Measurements from ENCODE around the gene C3orf20. TPM values are rescaled to one million over a fixed set of nuclear protein-coding genes. Genes with fewer than 3 reads are reported as not detected.
A peak's percentile ranks its signal among the peaks of the same experiment; 100 is the strongest.

C3orf20 gene
- 0.25 and 0.46 TPM in 2 replicates for total RNA-seq (2011; cell fraction: chromatin; rRNA removed; ENCODE audit: low replicate concordance)
- total RNA-seq (2011; cell fraction: nucleolus; rRNA removed), result not detected in 2 replicates
- 0.23 and 0.29 TPM in 2 replicates for total RNA-seq (2011; cell fraction: nucleoplasm; rRNA removed)
- not detected in 2 replicates for total RNA-seq (2014; rRNA removed)
- total RNA-seq (2014; rRNA removed; fragmentation: Illumina TruSeq; extraction: Trizol), result not detected in 2 replicates
- 0.04 TPM in 1 of 2 replicates, not detected in the other for total RNA-seq (2015; rRNA removed; fragmentation: Illumina TruSeq; extraction: Trizol)
- total RNA-seq (2021), result not detected in 2 replicates
- polyA plus RNA-seq (2011; rRNA removed), result 0.15 TPM in 1 of 2 replicates, not detected in the other
- 0.12 TPM in 1 of 2 replicates, not detected in the other for polyA plus RNA-seq (2011; cell fraction: cytosol; rRNA removed)
- 0.04 and 0.08 TPM in 2 replicates for polyA plus RNA-seq (2011; cell fraction: nucleus; rRNA removed)
- 0.03 TPM in 1 of 2 replicates, not detected in the other for polyA plus RNA-seq (2012)
- not detected in 2 replicates for polyA plus RNA-seq (2014; fragmentation: Illumina TruSeq; extraction: Trizol)
- polyA plus RNA-seq (2014; fragmentation: Nextera tagmentation; extraction: Ambion mirVana), result not detected
- not detected in 2 replicates for polyA plus RNA-seq (2014; rRNA removed)
- polyA minus RNA-seq (2011; rRNA and poly(A)+ RNA removed), result 0.06 TPM in 1 of 2 replicates, not detected in the other
- polyA minus RNA-seq (2011; cell fraction: cytosol; rRNA and poly(A)+ RNA removed), result not detected in 2 replicates
- 0.11 TPM in 1 of 2 replicates, not detected in the other for polyA minus RNA-seq (2011; cell fraction: nucleus; rRNA and poly(A)+ RNA removed)
- percentile 28 among the genes with signal in this experiment for Bru-seq, nascent RNA
- BruChase-seq, experiment 1, labeled RNA remaining after a 2-hour chase, result percentile 47 among the genes with signal in this experiment
- BruChase-seq, experiment 2, labeled RNA remaining after a 6-hour chase, result percentile 47 among the genes with signal in this experiment
- long read RNA-seq, experiment 1, partial matches to known transcripts, result 0 of 1 reads
- long read RNA-seq, experiment 1, other reads (novel, unspliced or antisense), result 1 of 1 reads
- long read RNA-seq, experiment 2, result 0 reads
- long read RNA-seq, experiment 3, result 0 reads

- Histone ChIP-seq H3K4me1 (replicated peaks in 1 of 2; ENCODE audit: control insufficient read depth in 2 of 2, insufficient read depth in 2 of 2, low read length in 2 of 2) (no peaks in the 10 kb centered on the region), H3K27me3 (ENCODE audit: control insufficient read depth in 2 of 2, insufficient read depth in 2 of 2, low read length in 2 of 2) (no peaks in the 10 kb centered on the region), H3K4me2 (ENCODE audit: insufficient read depth, low read length) (no peak within 1 kb of the TSS), H3K9me3 (replicated peaks; ENCODE audit: control insufficient read depth, insufficient read depth, low read depth, low read length) (no peaks in the 10 kb centered on the region), H3K9ac (ENCODE audit: insufficient read depth in 1 of 2, low read depth in 2 of 2, low read length in 2 of 2) (no peak within 1 kb of the TSS), H2AFZ (ENCODE audit: low read depth, low read length) (no peak within 1 kb of the TSS), H4K20me1 (replicated peaks; ENCODE audit: control insufficient read depth, insufficient read depth, low read length) (no peaks in the 10 kb centered on the region), H3K27ac (ENCODE audit: extremely low read depth, low read depth, low read length) (no peak within 1 kb of the TSS), H3K4me3 (no peak within 1 kb of the TSS), H3K79me2 (ENCODE audit: control insufficient read depth, insufficient read depth, low read length) (no peaks in the 10 kb centered on the region), H3K36me3 (ENCODE audit: control insufficient read depth, insufficient read depth, low read length) (peaks cover 40% of the 10 kb centered on the region; the same call in 2 of the 3 replicates), H3K9me1 (ENCODE audit: control insufficient read depth, insufficient read depth, low read length) (no peaks in the 10 kb centered on the region)
- no peak for FAIRE-seq
- ChIA-PET POLR2A (interaction anchor here (0.7 to 1.3 kb wide), 4 partner anchors 9 to 23 kb away, joined by 3 read pairs; partner anchors contain the start of gene CCDC174), CTCF (ENCODE audit: low intra/inter-chr PET ratio) (interaction anchor here (0.7 to 1.0 kb wide), 2 partner anchors 106 to 399 kb away, joined by 4 to 6 read pairs; no protein-coding TSS in a partner anchor)
- no TSS peak for BruUV-seq (replicated peaks)
- WGBS (ENCODE audit: insufficient coverage, low coverage, missing lambda C conversion rate), result 74% methylated on average over 7 of the region's 7 CpGs
- no peak for ATAC-seq
- in situ Hi-C loops (cut with MboI), result no loop called here
- DNase-seq (ENCODE audit: extremely low read depth in 1 of 4, low spot score in 3 of 4), result no peak
- intact Hi-C loops (cut with micrococcal nuclease), result loop anchor here (2.0 kb wide), 1 partner anchor 246 kb away; no protein-coding TSS in a partner anchor
- TF ChIP-seq ZNF232 (CRISPR knock-in tag; IDR thresholded peaks at IDR 0.05) (no peak), PTRF (tag; IDR thresholded peaks at IDR 0.05) (no peak), SRF (CRISPR knock-in tag; IDR thresholded peaks at IDR 0.05) (no peak), RREB1 (CRISPR knock-in tag; IDR thresholded peaks at IDR 0.05) (no peak), BRF2 (IDR thresholded peaks at IDR 0.05; ENCODE audit: borderline replicate concordance, insufficient read depth, insufficient read length) (no peak)
Measured at GRCh38 chr3:14674841-14675240, at the start of gene C3orf20. TSS of gene C3orf20 (plus strand) at chr3:14675141. CDS start at chr3:14682714, 7,573 bp downstream.
